ENCODE measurements around the gene VPS13D.
"Not testable (repeated sequence)": the region's sequence is repeated elsewhere in the genome, so short reads cannot be mapped to it uniquely, and the experiment has no call there.

VPS13D gene

GRCh38 chr1:12461754-12462153, 231.9 kb downstream of the VPS13D start:
- in situ Hi-C loops (cut with HindIII; ENCODE audit: low sequenced_read_pairs), result no loop called here

- in situ Hi-C loops (cut with HindIII; ENCODE audit: low sequenced_read_pairs), result no loop called here
Measured at GRCh38 chr1:12462586-12462985, 232.8 kb downstream of the VPS13D start.

- in situ Hi-C loops (cut with HindIII; ENCODE audit: low sequenced_read_pairs), result no loop called here
Measured at GRCh38 chr1:12464045-12464461, 234.2 kb downstream of the VPS13D start.

- in situ Hi-C loops (cut with HindIII; ENCODE audit: low sequenced_read_pairs), result no loop called here
Measured at GRCh38 chr1:12464598-12465056, 234.8 kb downstream of the VPS13D start.

GRCh38 chr1:12465126-12465525, 235.3 kb downstream of the VPS13D start:
- in situ Hi-C loops (cut with HindIII; ENCODE audit: low sequenced_read_pairs), result no loop called here

- in situ Hi-C loops (cut with HindIII; ENCODE audit: low sequenced_read_pairs), result no loop called here
Measured at GRCh38 chr1:12466816-12467215, 237.0 kb downstream of the VPS13D start.

- in situ Hi-C loops (cut with HindIII; ENCODE audit: low sequenced_read_pairs), result no loop called here
Measured at GRCh38 chr1:12467570-12468286, 237.9 kb downstream of the VPS13D start.

GRCh38 chr1:12468323-12468722, 238.5 kb downstream of the VPS13D start:
- in situ Hi-C loops (cut with HindIII; ENCODE audit: low sequenced_read_pairs), result no loop called here

- in situ Hi-C loops (cut with HindIII; ENCODE audit: low sequenced_read_pairs), result no loop called here
Measured at GRCh38 chr1:12469493-12469892, 239.7 kb downstream of the VPS13D start.

- in situ Hi-C loops (cut with HindIII; ENCODE audit: low sequenced_read_pairs), result no loop called here
Measured at GRCh38 chr1:12469990-12470389, 240.2 kb downstream of the VPS13D start.

- in situ Hi-C loops (cut with HindIII; ENCODE audit: low sequenced_read_pairs), result not testable (repeated sequence)
Measured at GRCh38 chr1:12470916-12471315, 241.1 kb downstream of the VPS13D start.

GRCh38 chr1:12472156-12472797, 242.4 kb downstream of the VPS13D start:
- in situ Hi-C loops (cut with HindIII; ENCODE audit: low sequenced_read_pairs), result no loop called here

- in situ Hi-C loops (cut with HindIII; ENCODE audit: low sequenced_read_pairs), result no loop called here
Measured at GRCh38 chr1:12472798-12473551, 243.1 kb downstream of the VPS13D start.

GRCh38 chr1:12473596-12474362, 243.9 kb downstream of the VPS13D start:
- in situ Hi-C loops (cut with HindIII; ENCODE audit: low sequenced_read_pairs), result no loop called here

- in situ Hi-C loops (cut with HindIII; ENCODE audit: low sequenced_read_pairs), result loop anchor here (5.0 kb wide), 2 partner anchors 33 to 107 kb away; no protein-coding TSS in a partner anchor
Measured at GRCh38 chr1:12475101-12475500, 245.3 kb downstream of the VPS13D start.

- in situ Hi-C loops (cut with HindIII; ENCODE audit: low sequenced_read_pairs), result loop anchor here (5.0 kb wide), 2 partner anchors 33 to 107 kb away; no protein-coding TSS in a partner anchor
Measured at GRCh38 chr1:12475530-12475934, 245.7 kb downstream of the VPS13D start.

- in situ Hi-C loops (cut with HindIII; ENCODE audit: low sequenced_read_pairs), result loop anchor here (5.0 kb wide), 2 partner anchors 34 to 106 kb away; no protein-coding TSS in a partner anchor
Measured at GRCh38 chr1:12475947-12476346, 246.1 kb downstream of the VPS13D start.

- in situ Hi-C loops (cut with HindIII; ENCODE audit: low sequenced_read_pairs), result loop anchor here (5.0 kb wide), 2 partner anchors 35 to 105 kb away; no protein-coding TSS in a partner anchor
Measured at GRCh38 chr1:12477314-12477713, 247.5 kb downstream of the VPS13D start.

GRCh38 chr1:12477936-12478611, 248.2 kb downstream of the VPS13D start:
- in situ Hi-C loops (cut with HindIII; ENCODE audit: low sequenced_read_pairs), result loop anchor here (5.0 kb wide), 2 partner anchors 36 to 104 kb away; no protein-coding TSS in a partner anchor

GRCh38 chr1:12478612-12478985, 248.8 kb downstream of the VPS13D start:
- in situ Hi-C loops (cut with HindIII; ENCODE audit: low sequenced_read_pairs), result loop anchor here (5.0 kb wide), 2 partner anchors 36 to 104 kb away; no protein-coding TSS in a partner anchor
